ENCODE results near the gene SPACA4. TPM values are rescaled to one million over a fixed set of nuclear protein-coding genes. Genes with fewer than 3 reads are reported as not detected.

SPACA4 gene
- total and polyA plus RNA-seq, 9 of the 15 experiments (the other 6 are each of a cell fraction or from before 2014, with no cell fraction given), result not detected

DNA sequence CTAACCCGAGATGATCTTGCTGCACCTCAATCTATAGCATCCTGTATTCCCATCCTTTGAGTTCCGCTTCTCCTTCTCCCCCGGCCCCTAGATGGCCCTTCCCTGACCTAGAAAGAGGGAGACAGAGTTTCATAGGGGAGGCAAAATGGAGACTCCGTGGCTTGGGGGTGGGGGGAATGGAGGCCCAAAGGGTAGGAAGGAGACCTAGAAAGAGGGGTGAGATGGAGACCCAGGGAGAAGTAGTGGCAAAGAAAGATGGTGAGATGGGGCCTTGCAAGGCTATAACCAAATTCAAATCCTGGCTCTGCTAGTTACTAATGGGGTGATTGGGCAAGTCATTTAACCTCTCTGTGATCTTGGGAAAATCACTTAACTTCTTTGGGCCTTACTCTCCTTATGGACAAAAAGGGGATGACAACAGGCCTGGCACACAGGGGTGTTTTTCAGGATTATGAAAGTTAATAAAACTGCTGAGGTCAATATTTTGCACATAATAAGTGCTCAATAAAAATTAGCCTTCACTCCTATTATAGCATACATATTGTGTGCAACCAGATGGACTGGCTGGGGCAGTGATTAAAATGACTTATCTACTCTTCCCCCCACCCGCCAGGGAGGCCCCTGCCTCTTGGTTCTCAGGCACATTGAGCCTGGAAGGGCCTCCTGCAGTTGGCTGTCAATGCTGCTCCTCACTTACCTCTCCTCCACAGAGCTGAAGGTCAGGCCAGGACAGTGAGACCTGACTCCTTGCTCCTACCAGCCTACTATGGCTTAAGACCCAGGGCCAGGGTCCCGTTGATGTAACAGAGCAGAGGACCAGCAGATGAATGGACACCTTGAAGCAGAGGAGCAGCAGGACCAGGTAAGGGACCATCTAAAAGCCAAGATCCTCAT lies 13.4 kb downstream of the SPACA4 start:
- ChIA-PET POLR2A (interaction anchor here (0.5 to 4.7 kb wide), 28 partner anchors 8 to 459 kb away, joined by 3 to 85 read pairs (median 4); partner anchors contain the start of genes DBP and SPACA4), CTCF (ENCODE audit: low intra/inter-chr PET ratio) (no interaction called here)
- peak overlapping the region; percentile 78 for H3K27ac ChIP-seq (ENCODE audit: extremely low read depth, low read depth, low read length)
- peak overlapping the region; percentile 64 for H3K4me3 ChIP-seq
- H3K9me3 ChIP-seq (replicated peaks; ENCODE audit: control insufficient read depth, insufficient read depth, low read depth, low read length), result no peaks in the 10 kb centered on the region
- intact Hi-C loops (cut with micrococcal nuclease) (loop anchor here (1.0 kb wide), 1 partner anchor 17 kb away; the partner anchor contains the start of gene DBP), in situ Hi-C loops (cut with MboI) (no loop called here)
- ATAC-seq (no peak), DNase-seq (ENCODE audit: extremely low read depth in 1 of 4, low spot score in 3 of 4) (peak in 2 of 4 experiments; percentile 22 to 62), FAIRE-seq (peak; percentile 23)
- H3K27me3 ChIP-seq (ENCODE audit: control insufficient read depth in 2 of 2, insufficient read depth in 2 of 2, low read length in 2 of 2), result no peaks in the 10 kb centered on the region
- peaks cover 35% of the 10 kb centered on the region for H4K20me1 ChIP-seq (replicated peaks; ENCODE audit: control insufficient read depth, insufficient read depth, low read length)
- peaks cover 39 to 58% of the 10 kb centered on the region in 2 experiments for H3K4me1 ChIP-seq (replicated peaks in 1 of 2; ENCODE audit: control insufficient read depth in 2 of 2, insufficient read depth in 2 of 2, low read length in 2 of 2)
- BruUV-seq (replicated peaks), result TSS peak; percentile 65
- H3K9ac ChIP-seq (ENCODE audit: insufficient read depth in 1 of 2, low read depth in 2 of 2, low read length in 2 of 2), result peak overlapping the region; percentile 72 to 88
- H2AFZ ChIP-seq (ENCODE audit: low read depth, low read length), result peak overlapping the region; percentile 80
- peaks cover 44% of the 10 kb centered on the region for H3K79me2 ChIP-seq (ENCODE audit: control insufficient read depth, insufficient read depth, low read length)
- peak overlapping the region; percentile 94 for H3K4me2 ChIP-seq (ENCODE audit: insufficient read depth, low read length)
- H3K36me3 ChIP-seq (ENCODE audit: control insufficient read depth, insufficient read depth, low read length), result peaks cover 36% of the 10 kb centered on the region; the same call in 2 of the 3 replicates
- H3K9me1 ChIP-seq (ENCODE audit: control insufficient read depth, insufficient read depth, low read length), result peaks cover 11% of the 10 kb centered on the region
- 29% methylated on average over 6 of the region's 6 CpGs for WGBS (ENCODE audit: insufficient coverage, low coverage, missing lambda C conversion rate)
- no peak for TF ChIP-seq RBBP5 (IDR thresholded peaks at IDR 0.05; ENCODE audit: borderline replicate concordance, insufficient read depth, low read length, poor library complexity, severe bottlenecking)
- TF ChIP-seq, protein P1, sequence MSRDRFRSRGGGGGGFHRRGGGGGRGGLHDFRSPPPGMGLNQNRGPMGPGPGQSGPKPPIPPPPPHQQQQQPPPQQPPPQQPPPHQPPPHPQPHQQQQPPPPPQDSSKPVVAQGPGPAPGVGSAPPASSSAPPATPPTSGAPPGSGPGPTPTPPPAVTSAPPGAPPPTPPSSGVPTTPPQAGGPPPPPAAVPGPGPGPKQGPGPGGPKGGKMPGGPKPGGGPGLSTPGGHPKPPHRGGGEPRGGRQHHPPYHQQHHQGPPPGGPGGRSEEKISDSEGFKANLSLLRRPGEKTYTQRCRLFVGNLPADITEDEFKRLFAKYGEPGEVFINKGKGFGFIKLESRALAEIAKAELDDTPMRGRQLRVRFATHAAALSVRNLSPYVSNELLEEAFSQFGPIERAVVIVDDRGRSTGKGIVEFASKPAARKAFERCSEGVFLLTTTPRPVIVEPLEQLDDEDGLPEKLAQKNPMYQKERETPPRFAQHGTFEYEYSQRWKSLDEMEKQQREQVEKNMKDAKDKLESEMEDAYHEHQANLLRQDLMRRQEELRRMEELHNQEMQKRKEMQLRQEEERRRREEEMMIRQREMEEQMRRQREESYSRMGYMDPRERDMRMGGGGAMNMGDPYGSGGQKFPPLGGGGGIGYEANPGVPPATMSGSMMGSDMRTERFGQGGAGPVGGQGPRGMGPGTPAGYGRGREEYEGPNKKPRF (IDR thresholded peaks at IDR 0.05; ENCODE audit: low read depth, low read length), result no peak
- TF ChIP-seq MIER1 (IDR thresholded peaks at IDR 0.05; ENCODE audit: low read depth), result peak; percentile 57; the same call in 1 of the 2 replicates
- no peak for TF ChIP-seq NFYB (IDR thresholded peaks at IDR 0.05; ENCODE audit: extremely low read depth, insufficient read length)
- TF ChIP-seq ZEB2 (IDR thresholded peaks at IDR 0.05), result no peak
- no peak for TF ChIP-seq RNF2 (IDR thresholded peaks at IDR 0.05)
- TF ChIP-seq, protein P2, sequence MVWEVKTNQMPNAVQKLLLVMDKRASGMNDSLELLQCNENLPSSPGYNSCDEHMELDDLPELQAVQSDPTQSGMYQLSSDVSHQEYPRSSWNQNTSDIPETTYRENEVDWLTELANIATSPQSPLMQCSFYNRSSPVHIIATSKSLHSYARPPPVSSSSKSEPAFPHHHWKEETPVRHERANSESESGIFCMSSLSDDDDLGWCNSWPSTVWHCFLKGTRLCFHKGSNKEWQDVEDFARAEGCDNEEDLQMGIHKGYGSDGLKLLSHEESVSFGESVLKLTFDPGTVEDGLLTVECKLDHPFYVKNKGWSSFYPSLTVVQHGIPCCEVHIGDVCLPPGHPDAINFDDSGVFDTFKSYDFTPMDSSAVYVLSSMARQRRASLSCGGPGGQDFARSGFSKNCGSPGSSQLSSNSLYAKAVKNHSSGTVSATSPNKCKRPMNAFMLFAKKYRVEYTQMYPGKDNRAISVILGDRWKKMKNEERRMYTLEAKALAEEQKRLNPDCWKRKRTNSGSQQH (CRISPR knock-in tag; IDR thresholded peaks at IDR 0.05), result 0 out of 2 replicates have a peak, but pooled peaks have one; percentile 35
- TF ChIP-seq, protein P3, sequence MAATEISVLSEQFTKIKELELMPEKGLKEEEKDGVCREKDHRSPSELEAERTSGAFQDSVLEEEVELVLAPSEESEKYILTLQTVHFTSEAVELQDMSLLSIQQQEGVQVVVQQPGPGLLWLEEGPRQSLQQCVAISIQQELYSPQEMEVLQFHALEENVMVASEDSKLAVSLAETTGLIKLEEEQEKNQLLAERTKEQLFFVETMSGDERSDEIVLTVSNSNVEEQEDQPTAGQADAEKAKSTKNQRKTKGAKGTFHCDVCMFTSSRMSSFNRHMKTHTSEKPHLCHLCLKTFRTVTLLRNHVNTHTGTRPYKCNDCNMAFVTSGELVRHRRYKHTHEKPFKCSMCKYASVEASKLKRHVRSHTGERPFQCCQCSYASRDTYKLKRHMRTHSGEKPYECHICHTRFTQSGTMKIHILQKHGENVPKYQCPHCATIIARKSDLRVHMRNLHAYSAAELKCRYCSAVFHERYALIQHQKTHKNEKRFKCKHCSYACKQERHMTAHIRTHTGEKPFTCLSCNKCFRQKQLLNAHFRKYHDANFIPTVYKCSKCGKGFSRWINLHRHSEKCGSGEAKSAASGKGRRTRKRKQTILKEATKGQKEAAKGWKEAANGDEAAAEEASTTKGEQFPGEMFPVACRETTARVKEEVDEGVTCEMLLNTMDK (IDR thresholded peaks at IDR 0.05; ENCODE audit: borderline replicate concordance, insufficient read depth, low read depth, low read length, poor library complexity, severe bottlenecking), result no peak
- TF ChIP-seq RFX1 (IDR thresholded peaks at IDR 0.05), result no peak
- TF ChIP-seq POLR2A (conservative IDR thresholded peaks at IDR 0.05), result no peak
- TF ChIP-seq, protein P4, sequence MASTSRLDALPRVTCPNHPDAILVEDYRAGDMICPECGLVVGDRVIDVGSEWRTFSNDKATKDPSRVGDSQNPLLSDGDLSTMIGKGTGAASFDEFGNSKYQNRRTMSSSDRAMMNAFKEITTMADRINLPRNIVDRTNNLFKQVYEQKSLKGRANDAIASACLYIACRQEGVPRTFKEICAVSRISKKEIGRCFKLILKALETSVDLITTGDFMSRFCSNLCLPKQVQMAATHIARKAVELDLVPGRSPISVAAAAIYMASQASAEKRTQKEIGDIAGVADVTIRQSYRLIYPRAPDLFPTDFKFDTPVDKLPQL (IDR thresholded peaks at IDR 0.05; ENCODE audit: extremely low read depth, insufficient read length), result no peak
- no peak for TF ChIP-seq EHMT2 (IDR thresholded peaks at IDR 0.05)
